Measurements from ENCODE around the gene SGPP2. TPM values are rescaled to one million over a fixed set of nuclear protein-coding genes. Genes with fewer than 3 reads are reported as not detected.

SGPP2 gene
- total RNA-seq, 2 experiments from 2014 or later: 1.7 TPM

DNA sequence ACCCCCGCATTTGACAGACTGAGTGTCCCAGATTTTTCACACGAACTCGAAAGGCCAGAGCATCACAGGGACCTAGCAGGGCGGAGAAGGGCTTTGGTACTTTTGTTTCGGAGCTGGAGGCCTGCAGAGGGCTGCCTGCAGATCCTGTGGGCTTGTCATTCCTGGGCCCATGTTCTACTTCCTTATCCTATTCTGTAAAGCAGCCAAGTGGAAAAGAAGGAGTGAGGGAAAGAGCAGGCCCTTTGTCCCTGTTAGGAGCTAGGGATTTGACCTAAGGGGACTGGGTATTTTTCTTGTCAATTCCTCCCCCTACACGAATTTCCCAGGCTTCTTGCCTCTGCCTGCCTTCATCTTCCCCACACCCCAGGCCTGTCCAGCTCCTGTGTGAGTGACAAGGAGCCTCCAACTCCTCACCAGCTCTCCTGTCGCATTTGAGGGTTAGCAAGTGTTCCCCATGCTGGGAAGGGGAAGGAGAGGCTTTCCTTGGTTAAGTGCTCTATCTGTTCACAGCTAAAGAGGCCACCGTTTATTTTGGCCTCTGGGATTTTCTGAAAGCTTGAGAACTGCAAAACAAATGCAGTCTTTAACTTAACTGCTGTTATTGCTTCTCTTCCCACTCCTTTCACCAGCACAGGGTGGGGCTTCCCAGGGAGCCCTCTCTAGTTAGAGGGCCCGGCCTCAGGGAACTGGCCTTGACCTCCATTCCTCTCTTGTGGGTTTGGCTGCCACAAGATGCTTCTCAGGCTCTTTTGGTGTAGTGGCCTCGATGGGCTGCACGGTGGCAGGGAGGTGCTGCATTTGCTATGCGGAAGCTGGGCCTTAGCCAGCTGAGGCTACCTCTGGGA is 61.2 kb downstream of the SGPP2 start:
- Mint-ChIP-seq H3K36me3 (ENCODE audit: low read depth) (no peaks in the 10 kb centered on the region), H3K9me3 (no peaks in the 10 kb centered on the region), H3K27ac (no peak overlapping the region), H3K27me3 (no peaks in the 10 kb centered on the region), H3K4me3 (no peak overlapping the region), H3K4me1 (ENCODE audit: low read depth) (no peaks in the 10 kb centered on the region)
- H3K4me1 ChIP-seq (ENCODE audit: insufficient read depth, low read length): no peaks in the 10 kb centered on the region
- ChIA-PET CTCF (no interaction called here), POLR2A (no interaction called here)
- no peaks in the 10 kb centered on the region for H3K36me3 ChIP-seq (ENCODE audit: insufficient read depth, low read length)
- no peak overlapping the region for H3K4me3 ChIP-seq (ENCODE audit: low read length)
- H3K27ac ChIP-seq (ENCODE audit: low read depth in 1 of 2, low read length in 2 of 2): no peak overlapping the region
- TF ChIP-seq, protein P1, sequence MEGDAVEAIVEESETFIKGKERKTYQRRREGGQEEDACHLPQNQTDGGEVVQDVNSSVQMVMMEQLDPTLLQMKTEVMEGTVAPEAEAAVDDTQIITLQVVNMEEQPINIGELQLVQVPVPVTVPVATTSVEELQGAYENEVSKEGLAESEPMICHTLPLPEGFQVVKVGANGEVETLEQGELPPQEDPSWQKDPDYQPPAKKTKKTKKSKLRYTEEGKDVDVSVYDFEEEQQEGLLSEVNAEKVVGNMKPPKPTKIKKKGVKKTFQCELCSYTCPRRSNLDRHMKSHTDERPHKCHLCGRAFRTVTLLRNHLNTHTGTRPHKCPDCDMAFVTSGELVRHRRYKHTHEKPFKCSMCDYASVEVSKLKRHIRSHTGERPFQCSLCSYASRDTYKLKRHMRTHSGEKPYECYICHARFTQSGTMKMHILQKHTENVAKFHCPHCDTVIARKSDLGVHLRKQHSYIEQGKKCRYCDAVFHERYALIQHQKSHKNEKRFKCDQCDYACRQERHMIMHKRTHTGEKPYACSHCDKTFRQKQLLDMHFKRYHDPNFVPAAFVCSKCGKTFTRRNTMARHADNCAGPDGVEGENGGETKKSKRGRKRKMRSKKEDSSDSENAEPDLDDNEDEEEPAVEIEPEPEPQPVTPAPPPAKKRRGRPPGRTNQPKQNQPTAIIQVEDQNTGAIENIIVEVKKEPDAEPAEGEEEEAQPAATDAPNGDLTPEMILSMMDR (IDR thresholded peaks at IDR 0.05): no peak
- intact Hi-C loops (cut with DNase I, micrococcal nuclease): no loop called here
- H3K27me3 ChIP-seq (ENCODE audit: control insufficient read depth in 1 of 2, insufficient read depth in 2 of 2, low read length in 2 of 2): no peaks in the 10 kb centered on the region
- DNase-seq: no peak
- H3K9me3 ChIP-seq (ENCODE audit: control insufficient read depth in 1 of 2, insufficient read depth in 1 of 2, low read length in 2 of 2): no peaks in the 10 kb centered on the region
- ATAC-seq (ENCODE audit: poor library complexity): no peak

DNA sequence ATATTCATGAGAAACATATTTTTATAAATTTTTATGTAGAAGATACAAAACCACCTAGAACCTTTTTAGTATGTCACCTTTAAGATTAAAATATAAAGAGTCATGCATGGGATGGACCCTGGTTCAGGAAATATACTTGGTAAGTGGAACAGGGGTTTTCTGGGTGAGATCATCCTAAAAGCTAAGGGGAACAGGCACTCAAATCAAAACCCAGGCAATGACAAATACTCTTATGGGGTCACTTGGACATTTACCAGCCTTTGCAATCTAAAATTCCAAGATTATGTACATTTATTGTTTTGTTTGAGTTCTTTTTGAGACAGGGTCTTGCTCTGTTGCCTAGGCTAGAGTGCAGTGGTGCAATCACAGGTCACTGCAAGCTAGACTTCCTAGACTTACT is 65.8 kb downstream of the SGPP2 start:
- H3K36me3 ChIP-seq (ENCODE audit: insufficient read depth, low read length): no peaks in the 10 kb centered on the region
- DNase-seq: no peak
- no peak overlapping the region for H3K27ac ChIP-seq (ENCODE audit: low read depth in 1 of 2, low read length in 2 of 2)
- no peak overlapping the region for H3K4me3 ChIP-seq (ENCODE audit: low read length)
- Mint-ChIP-seq H3K27me3 (no peaks in the 10 kb centered on the region), H3K4me1 (ENCODE audit: low read depth) (no peaks in the 10 kb centered on the region), H3K27ac (no peak overlapping the region), H3K9me3 (no peaks in the 10 kb centered on the region), H3K36me3 (ENCODE audit: low read depth) (no peaks in the 10 kb centered on the region), H3K4me3 (no peak overlapping the region)
- CTCF ChIA-PET: no interaction called here
- H3K27me3 ChIP-seq (ENCODE audit: control insufficient read depth in 1 of 2, insufficient read depth in 2 of 2, low read length in 2 of 2): no peaks in the 10 kb centered on the region
- POLR2A ChIA-PET: no interaction called here
- TF ChIP-seq, protein P1 (IDR thresholded peaks at IDR 0.05): no peak
- intact Hi-C loops (cut with DNase I, micrococcal nuclease): no loop called here
- ATAC-seq (ENCODE audit: poor library complexity): no peak
- H3K9me3 ChIP-seq (ENCODE audit: control insufficient read depth in 1 of 2, insufficient read depth in 1 of 2, low read length in 2 of 2): peaks cover 0 to 5% of the 10 kb centered on the region in 2 experiments
- no peaks in the 10 kb centered on the region for H3K4me1 ChIP-seq (ENCODE audit: insufficient read depth, low read length)

DNA sequence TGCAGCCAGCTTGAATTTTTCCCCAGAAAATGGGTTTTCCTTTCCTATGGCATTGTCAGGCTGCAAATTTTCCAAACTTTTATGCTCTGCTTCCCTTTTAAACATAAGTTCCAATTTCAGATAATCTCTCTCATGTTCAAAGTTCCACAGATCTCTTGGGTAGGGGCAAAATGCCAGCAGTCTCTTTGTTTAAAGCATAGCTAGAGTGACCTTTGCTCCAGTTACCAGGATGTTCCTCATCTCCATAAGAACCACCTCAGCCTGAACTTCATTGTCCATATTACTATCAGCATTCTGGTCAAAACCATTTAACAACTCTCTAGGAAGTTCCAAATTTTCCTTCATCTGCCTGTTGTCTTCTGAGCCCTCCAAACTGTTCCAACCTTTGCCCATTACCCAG is 68.3 kb downstream of the SGPP2 start:
- H3K27me3 ChIP-seq (ENCODE audit: control insufficient read depth in 1 of 2, insufficient read depth in 2 of 2, low read length in 2 of 2): no peaks in the 10 kb centered on the region
- no peak for ATAC-seq (ENCODE audit: poor library complexity)
- H3K4me3 Mint-ChIP-seq: no peak overlapping the region
- CTCF ChIA-PET: no interaction called here
- no peaks in the 10 kb centered on the region for H3K9me3 Mint-ChIP-seq
- H3K9me3 ChIP-seq (ENCODE audit: control insufficient read depth in 1 of 2, insufficient read depth in 1 of 2, low read length in 2 of 2): peaks cover 0 to 5% of the 10 kb centered on the region in 2 experiments
- H3K36me3 Mint-ChIP-seq (ENCODE audit: low read depth): no peaks in the 10 kb centered on the region
- intact Hi-C loops (cut with DNase I, micrococcal nuclease): no loop called here
- DNase-seq: no peak
- H3K27ac ChIP-seq (ENCODE audit: low read depth in 1 of 2, low read length in 2 of 2): no peak overlapping the region
- H3K36me3 ChIP-seq (ENCODE audit: insufficient read depth, low read length): no peaks in the 10 kb centered on the region
- no peak overlapping the region for H3K27ac Mint-ChIP-seq
- no peaks in the 10 kb centered on the region for H3K27me3 Mint-ChIP-seq
- TF ChIP-seq, protein P1 (IDR thresholded peaks at IDR 0.05): no peak
- H3K4me1 ChIP-seq (ENCODE audit: insufficient read depth, low read length): no peaks in the 10 kb centered on the region
- no peaks in the 10 kb centered on the region for H3K4me1 Mint-ChIP-seq (ENCODE audit: low read depth)
- POLR2A ChIA-PET: no interaction called here
- H3K4me3 ChIP-seq (ENCODE audit: low read length): no peak overlapping the region
